Inferior parietal cortex (tissue), 1 donor: ENCODE data around the gene UBAP2.
"Not testable (repeated sequence)": the region's sequence is repeated elsewhere in the genome, so short reads cannot be mapped to it uniquely, and the experiment has no call there.

Experiments used
- DNase-seq: peaks from one replicate; pipeline ENCODE4 v3.0.0-alpha.2; 2016; ENCODE audit errors: extremely low spot score

UBAP2 gene

GRCh38 chr9:34046784-34047379 lies 1.8 kb downstream of the UBAP2 start:
- no peak for DNase-seq

- no peak for DNase-seq
Measured at GRCh38 chr9:34045903-34046302, 2.8 kb downstream of the UBAP2 start.

GRCh38 chr9:34042074-34042473 lies 6.6 kb downstream of the UBAP2 start:
- DNase-seq = not testable (repeated sequence)

- not testable (repeated sequence) for DNase-seq
Measured at GRCh38 chr9:34038851-34039250, 9.8 kb downstream of the UBAP2 start.

DNA sequence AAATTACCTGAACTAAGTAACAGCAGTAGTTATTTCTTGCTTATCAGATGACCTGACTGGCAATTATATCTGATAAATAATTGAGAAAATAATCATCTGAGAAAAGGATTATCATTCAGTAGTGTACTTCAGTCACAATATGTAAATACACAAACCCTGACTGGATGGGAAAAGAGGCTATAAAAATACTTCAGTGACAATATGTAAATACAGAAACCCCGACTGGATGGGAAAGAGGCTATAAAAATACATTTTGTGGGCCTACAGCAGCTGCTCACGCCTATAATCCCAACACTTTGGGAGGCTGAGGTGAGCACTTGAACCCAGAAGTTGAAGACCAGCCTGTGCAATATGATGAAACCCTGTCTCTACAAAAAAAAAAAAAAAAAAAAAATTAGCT lies 11.1 kb downstream of the UBAP2 start:
- no peak for DNase-seq

- no peak for DNase-seq
Measured at GRCh38 chr9:34036625-34037024, 12.1 kb downstream of the UBAP2 start.

DNA sequence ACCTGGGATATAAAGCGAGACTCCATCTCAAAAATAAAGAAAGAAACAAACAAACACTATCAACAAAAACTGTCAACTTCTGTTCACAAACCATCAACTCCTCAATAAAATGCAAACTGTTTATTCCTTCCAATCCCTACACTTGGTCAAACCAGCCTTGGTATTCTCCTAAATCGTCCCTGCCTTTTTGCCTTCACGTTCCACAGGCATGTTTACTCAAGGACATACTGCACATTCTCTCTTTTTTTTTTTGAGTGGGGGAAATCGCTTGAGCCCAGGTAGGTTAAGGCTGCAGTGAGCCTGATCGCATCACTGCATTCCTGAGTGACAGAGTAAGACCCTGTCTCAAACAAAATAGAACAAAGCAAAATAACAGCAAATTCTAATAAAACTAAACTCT lies 13.0 kb downstream of the UBAP2 start:
- no peak for DNase-seq

DNA sequence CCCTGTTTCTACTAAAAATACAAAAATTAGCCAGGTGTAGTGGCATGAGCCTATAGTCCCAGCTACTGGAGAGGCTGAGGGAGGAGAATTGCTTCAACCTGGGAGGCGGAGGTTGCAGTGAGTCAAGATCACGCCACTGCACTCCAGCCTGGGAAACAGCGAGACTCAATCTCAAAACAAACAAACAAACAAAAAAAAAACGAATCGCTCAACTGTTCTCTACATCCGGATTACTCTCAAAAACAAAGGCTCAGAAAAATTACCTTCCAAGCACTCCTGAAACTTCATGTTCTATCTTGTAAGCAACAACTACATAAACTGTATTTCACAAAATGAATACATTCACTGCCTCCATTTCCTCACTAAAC lies 14.0 kb downstream of the UBAP2 start:
- DNase-seq = no peak

DNA sequence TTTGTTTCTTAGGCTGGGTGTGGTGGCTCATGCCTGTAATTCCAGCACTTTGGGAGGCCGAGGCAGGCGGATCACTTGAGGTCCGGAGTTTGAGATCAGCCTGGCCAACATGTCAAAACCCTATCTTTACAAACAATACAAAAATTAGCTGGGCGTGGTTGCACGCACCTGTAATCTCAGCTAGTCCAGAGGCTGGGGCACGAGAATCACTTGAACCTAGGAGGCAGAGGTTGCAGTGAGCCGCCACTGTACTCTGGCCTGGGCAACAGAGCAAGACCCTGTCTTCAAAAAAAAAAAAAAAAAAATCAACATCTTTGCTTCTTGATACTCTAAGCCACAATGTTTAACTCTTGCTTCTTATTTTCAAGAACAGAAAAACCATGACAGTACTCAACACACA lies 16.1 kb downstream of the UBAP2 start:
- no peak for DNase-seq

GRCh38 chr9:34027845-34028574 lies 20.7 kb downstream of the UBAP2 start:
- no peak for DNase-seq

DNA sequence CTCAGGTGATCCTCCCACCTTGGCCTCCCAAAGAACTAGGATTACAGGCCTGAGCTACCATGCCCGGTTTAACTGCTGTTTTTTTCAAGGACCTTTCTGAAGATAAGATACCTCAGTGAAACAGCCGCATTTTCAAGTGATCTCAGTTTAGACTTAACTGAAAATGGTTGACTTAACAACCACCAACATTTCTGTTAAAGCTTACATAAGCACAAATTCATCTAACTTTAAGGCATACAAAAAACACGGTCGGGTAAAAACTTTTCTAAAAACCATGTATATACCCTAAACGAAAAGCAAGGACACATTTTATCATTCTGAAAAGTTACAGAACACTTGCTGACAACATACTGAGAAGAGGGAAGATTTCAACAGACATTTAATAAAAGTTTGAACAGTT lies 22.9 kb downstream of the UBAP2 start:
- no peak for DNase-seq

DNA sequence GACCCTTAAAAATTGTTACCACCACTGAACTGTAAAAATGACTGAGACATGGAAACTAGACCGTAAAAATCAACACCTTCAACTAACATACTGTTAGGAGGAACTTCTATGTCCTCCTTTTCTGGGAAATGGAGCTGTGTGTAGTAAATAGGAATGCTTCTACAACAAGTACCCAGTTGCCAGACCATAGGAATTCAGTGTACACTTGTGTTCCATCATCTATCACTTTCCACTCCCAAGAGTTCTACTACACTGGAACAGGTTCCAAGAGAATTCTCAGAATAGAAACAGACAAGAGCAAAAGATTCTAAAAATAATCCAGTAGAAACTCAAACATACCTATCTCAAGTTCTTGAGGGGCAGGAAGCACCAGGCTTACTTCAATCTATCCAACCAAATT lies 23.6 kb downstream of the UBAP2 start:
- DNase-seq = no peak

DNA sequence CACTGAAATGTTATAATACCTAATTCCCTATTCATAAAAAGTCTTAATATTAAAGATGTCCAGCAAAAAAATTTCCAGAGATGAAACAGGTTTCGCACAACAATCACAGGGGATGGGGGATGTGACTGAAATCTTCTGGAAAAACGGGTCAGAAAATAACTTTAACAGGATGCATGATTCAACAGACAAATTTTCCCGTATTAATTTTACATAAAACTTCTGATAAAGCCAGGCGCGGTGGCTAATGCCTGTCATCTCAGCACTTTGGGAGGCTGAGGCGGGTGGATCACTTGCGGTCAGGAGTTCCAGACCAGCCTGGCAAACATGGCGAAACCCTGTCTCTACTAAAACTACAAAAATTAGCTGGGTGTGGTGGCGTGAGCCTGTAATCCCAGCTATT lies 24.2 kb downstream of the UBAP2 start:
- DNase-seq = not testable (repeated sequence)

GRCh38 chr9:34016149-34016548 lies 32.5 kb downstream of the UBAP2 start:
- no peak for DNase-seq

DNA sequence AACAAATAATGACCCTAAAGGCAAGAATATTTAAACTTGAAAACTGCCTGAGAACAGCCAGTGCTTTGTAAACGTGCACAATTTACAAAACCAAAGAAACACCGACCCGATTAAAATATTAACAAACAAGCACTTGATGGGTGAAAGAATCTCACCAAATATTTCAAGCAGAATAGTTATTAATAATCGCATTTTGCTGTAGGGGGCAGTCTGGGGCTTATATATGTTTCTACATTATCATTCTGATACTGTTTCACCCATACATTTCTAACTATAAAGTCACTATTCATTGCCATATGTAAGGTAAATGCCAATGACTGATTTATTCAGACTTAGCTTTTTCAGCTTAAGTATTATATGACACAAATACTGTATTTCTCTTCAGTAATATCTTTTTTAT lies 37.7 kb downstream of the UBAP2 start:
- no peak for DNase-seq

- DNase-seq = no peak
Measured at GRCh38 chr9:34001951-34002350, 46.7 kb downstream of the UBAP2 start.

GRCh38 chr9:34001298-34001697 lies 47.4 kb downstream of the UBAP2 start:
- no peak for DNase-seq

- no peak for DNase-seq
Measured at GRCh38 chr9:33995449-33995848, 53.2 kb downstream of the UBAP2 start.

- DNase-seq = no peak
Measured at GRCh38 chr9:33993104-33993503, 55.6 kb downstream of the UBAP2 start.

DNA sequence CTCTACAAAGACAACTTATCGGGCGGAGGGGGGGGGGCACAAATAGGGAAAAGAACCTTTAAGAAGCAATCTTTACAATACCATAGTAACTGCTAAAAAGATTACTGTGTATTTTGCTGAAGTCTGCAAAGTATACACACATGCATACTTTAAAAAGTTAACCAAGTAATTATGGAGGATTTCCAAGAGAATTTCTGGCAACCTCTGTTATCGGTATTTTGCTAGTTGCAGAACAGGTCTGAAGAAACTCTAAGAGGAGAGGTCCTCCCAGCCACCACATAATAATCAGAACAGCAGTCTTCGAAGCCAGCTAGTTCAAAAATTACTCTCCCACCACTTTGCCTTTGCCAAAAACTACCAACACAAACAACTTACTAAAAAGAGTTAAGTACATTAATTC lies 56.1 kb downstream of the UBAP2 start:
- DNase-seq = no peak

DNA sequence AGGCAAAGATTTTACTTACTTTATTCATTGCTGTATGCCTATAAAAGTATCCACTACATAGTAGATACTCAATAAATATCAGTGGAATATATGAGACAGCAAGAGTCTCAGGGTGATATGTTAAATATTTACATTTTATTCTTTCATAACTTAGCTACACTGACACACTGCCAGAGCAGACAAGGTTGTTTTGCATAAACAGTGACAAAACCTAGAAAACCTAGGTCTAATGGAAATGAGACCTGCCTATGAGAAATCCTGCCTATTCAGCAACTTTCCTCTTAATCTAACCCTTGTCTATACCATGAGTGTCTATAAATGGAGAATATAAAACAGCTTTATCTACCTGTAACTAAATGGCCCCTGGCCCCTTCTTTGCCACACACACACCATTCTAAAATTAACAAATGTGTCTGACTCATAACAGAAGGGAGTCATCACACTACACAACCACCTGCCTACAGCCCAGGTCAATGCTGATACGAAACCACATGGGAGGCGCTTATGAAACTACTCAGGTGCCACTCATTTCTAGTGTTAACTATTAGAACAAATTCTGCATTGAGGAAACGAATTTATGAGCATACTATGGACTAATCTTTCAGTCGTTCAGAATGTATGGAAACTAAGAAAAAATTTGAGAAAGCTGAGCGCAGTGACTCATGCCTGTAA lies 60.3 kb downstream of the UBAP2 start:
- no peak for DNase-seq

DNA sequence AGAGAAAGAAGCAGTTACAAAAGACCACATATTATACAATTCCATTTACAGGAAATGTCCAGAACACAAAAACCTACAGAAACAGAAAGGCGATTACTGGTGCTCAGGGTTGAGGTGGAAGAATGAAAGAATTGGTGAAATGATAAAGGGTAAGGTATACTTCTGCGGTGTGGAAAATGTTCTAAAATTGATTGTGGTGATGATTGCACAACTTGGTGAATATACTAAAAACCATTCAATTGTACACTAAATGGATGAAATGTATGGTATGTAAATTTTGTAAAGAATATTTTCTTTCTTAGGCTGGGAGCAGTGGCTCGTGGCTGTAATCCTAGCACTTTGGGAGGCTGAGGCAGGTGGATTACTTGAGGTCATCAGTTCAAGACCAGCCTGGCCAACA lies 72.3 kb downstream of the UBAP2 start:
- no peak for DNase-seq

DNA sequence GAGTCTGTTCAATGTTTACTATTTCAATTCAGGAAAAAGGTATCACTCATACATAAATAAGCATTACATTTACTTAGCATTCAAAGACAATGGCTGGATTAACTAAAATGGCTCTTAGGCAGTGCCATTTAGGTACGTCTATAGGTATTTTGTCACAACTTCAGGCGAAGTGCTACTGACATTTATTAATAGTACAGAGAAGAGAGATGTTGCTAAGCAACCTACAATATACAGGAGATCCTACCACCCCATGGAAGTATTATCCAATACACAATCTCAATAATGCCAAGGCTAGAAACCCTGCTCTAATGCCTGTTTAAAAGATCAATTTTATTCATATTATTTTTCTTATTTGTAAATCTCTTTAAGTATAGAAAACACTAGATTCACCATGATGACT lies 76.0 kb downstream of the UBAP2 start:
- DNase-seq = no peak
